Activated T-helper 9 cell treated with anti-CD3 and anti-CD28 coated beads, Interleukin-2, amount 50 U/mL, for 16 hours (primary cell): Measurements from ENCODE around the gene CCDC81.

Experiments used
- DNase-seq: peaks from one replicate; pipeline ENCODE4 v3.0.0-alpha.2; 2020; ENCODE audit warnings: low read depth

Gene CCDC81

GRCh38 chr11:86468169-86468568 lies 93.5 kb downstream of the CCDC81 start:
- DNase-seq = no peak

GRCh38 chr11:86469491-86470388 lies 95.1 kb downstream of the CCDC81 start:
- DNase-seq = no peak
